Fibroblast of villous mesenchyme (primary cell): ENCODE measurements around the gene LGI1. TPM values are rescaled to one million over a fixed set of nuclear protein-coding genes. Genes with fewer than 3 reads are reported as not detected.

Experiments
- DNase-seq: peaks from one replicate; pipeline ENCODE4 v3.0.0-alpha.2; 2010; ENCODE audit warnings: low read depth
- H3K4me3 ChIP-seq: 2 replicates; pipeline ENCODE4 v1.5.1; 2011; ENCODE audit warnings: low read depth, mild to moderate bottlenecking, low read length
- total RNA-seq: library from RNA; depleted of rRNA; stranded (reverse); fragments of >200 nt; gene quantifications from 2 replicates; pipeline ENCODE4 v1.2.3, GENCODE V29; 2012
- TF ChIP-seq, protein P1 (sequence below): IDR thresholded peaks from 2 replicates; pipeline ENCODE4 v1.5.1; 2012; ENCODE audit warnings: low read depth, mild to moderate bottlenecking, low read length; ENCODE audit not compliant: insufficient read depth

The LGI1 gene
- total RNA-seq, 1 donor, result not detected

DNA sequence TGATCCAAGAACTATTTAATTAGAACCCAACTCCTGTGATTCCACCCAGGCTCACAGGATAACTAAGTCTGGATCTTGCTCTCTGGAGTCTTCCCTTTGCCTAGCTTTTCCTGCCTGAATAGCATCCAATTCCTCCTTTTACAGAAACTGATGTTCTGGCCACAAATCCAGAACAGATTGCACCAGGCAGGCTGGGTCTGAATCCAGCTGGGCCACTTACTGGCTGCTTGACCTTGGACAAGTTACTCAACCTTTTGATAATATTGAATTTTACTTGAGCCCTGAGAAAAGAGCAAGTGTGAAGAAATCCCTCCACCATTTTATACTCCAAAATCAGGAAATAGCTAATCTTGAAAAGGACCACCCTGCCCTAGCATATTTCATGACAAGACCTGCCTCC lies 80.5 kb downstream of the LGI1 start:
- H3K4me3 ChIP-seq, result no peak overlapping the region
- TF ChIP-seq, protein P1, sequence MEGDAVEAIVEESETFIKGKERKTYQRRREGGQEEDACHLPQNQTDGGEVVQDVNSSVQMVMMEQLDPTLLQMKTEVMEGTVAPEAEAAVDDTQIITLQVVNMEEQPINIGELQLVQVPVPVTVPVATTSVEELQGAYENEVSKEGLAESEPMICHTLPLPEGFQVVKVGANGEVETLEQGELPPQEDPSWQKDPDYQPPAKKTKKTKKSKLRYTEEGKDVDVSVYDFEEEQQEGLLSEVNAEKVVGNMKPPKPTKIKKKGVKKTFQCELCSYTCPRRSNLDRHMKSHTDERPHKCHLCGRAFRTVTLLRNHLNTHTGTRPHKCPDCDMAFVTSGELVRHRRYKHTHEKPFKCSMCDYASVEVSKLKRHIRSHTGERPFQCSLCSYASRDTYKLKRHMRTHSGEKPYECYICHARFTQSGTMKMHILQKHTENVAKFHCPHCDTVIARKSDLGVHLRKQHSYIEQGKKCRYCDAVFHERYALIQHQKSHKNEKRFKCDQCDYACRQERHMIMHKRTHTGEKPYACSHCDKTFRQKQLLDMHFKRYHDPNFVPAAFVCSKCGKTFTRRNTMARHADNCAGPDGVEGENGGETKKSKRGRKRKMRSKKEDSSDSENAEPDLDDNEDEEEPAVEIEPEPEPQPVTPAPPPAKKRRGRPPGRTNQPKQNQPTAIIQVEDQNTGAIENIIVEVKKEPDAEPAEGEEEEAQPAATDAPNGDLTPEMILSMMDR, result no peak
- DNase-seq, result no peak

DNA sequence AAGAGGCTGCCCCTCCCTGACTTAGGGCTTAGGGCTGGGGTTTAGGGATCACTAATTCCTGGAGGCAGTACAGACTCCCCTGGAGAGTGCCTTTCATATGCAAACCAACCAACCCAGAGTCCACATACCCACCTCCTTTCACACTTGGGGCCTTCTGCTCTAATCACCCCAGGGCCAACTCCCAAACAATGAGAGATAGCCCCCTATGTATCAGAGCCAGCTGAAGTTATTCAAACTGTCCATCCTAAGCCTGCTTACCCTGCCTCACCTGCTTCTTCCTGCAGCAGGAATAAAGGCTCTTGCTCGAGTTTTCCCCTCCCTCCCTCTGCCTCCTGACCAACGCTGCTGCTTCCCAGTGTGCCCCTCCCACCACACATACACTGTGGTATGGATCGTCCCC lies 84.2 kb downstream of the LGI1 start:
- no peak for DNase-seq
- no peak overlapping the region for H3K4me3 ChIP-seq
- TF ChIP-seq, protein P1, result no peak

GRCh38 chr10:93844979-93845626 lies 87.4 kb downstream of the LGI1 start:
- TF ChIP-seq, protein P1, result no peak
- H3K4me3 ChIP-seq, result no peak overlapping the region
- no peak for DNase-seq

Other genes starting within 250 kb of the LGI1 start
- not detected in 2 replicates for gene FFAR4, start 191.3 kb upstream of the LGI1 start, total RNA-seq
- gene RBP4, start 156.7 kb upstream of the LGI1 start, total RNA-seq, result not detected in 2 replicates
- not detected in 2 replicates for gene PDE6C, start 145.4 kb upstream of the LGI1 start, total RNA-seq
- 6.0 and 11.3 TPM in 2 replicates for gene FRA10AC1, start 55.3 kb upstream of the LGI1 start, total RNA-seq
- gene SLC35G1, start 136.0 kb downstream of the LGI1 start, total RNA-seq, result 3.5 and 5.2 TPM in 2 replicates
- 0.32 and 0.43 TPM in 2 replicates for gene PLCE1, start 236.0 kb downstream of the LGI1 start, total RNA-seq